ENCODE measurements around the gene MAGI2.
"Not testable (repeated sequence)": the region's sequence is repeated elsewhere in the genome, so short reads cannot be mapped to it uniquely, and the experiment has no call there.

MAGI2 gene

GRCh38 chr7:79452032-79452494, 1.4 kb downstream of the MAGI2 start:
- DNase-seq (ENCODE audit: low read depth in 1 of 2, low spot score in 1 of 2), result no peak

- no peak for DNase-seq (ENCODE audit: low read depth in 1 of 2, low spot score in 1 of 2)
These were observed 1.9 kb downstream of the MAGI2 start for GRCh38 chr7:79451580-79451979.

GRCh38 chr7:79442766-79443165, 10.7 kb downstream of the MAGI2 start:
- not testable (repeated sequence) for DNase-seq (ENCODE audit: low read depth in 1 of 2, low spot score in 1 of 2)

- no peak for DNase-seq (ENCODE audit: low read depth in 1 of 2, low spot score in 1 of 2)
These were observed 17.1 kb downstream of the MAGI2 start for GRCh38 chr7:79436378-79436777.

- no peak for DNase-seq (ENCODE audit: low read depth in 1 of 2, low spot score in 1 of 2)
These were observed 18.6 kb downstream of the MAGI2 start for GRCh38 chr7:79434867-79435266.

- no peak for DNase-seq (ENCODE audit: low read depth in 1 of 2, low spot score in 1 of 2)
These were observed 19.4 kb downstream of the MAGI2 start for GRCh38 chr7:79434098-79434497.

- no peak for DNase-seq (ENCODE audit: low read depth in 1 of 2, low spot score in 1 of 2)
These were observed 23.1 kb downstream of the MAGI2 start for GRCh38 chr7:79430391-79430790.

GRCh38 chr7:79425665-79426064, 27.8 kb downstream of the MAGI2 start:
- no peak for DNase-seq (ENCODE audit: low read depth in 1 of 2, low spot score in 1 of 2)

- DNase-seq (ENCODE audit: low read depth in 1 of 2, low spot score in 1 of 2), result no peak
These were observed 31.7 kb downstream of the MAGI2 start for GRCh38 chr7:79421751-79422150.

- no peak for DNase-seq (ENCODE audit: low read depth in 1 of 2, low spot score in 1 of 2)
These were observed 33.0 kb downstream of the MAGI2 start for GRCh38 chr7:79420464-79420863.

- DNase-seq (ENCODE audit: low read depth in 1 of 2, low spot score in 1 of 2), result no peak
These were observed 38.6 kb downstream of the MAGI2 start for GRCh38 chr7:79414910-79415309.

GRCh38 chr7:79412915-79413314, 40.6 kb downstream of the MAGI2 start:
- DNase-seq (ENCODE audit: low read depth in 1 of 2, low spot score in 1 of 2), result no peak

- no peak for DNase-seq (ENCODE audit: low read depth in 1 of 2, low spot score in 1 of 2)
These were observed 41.0 kb downstream of the MAGI2 start for GRCh38 chr7:79412438-79412837.

GRCh38 chr7:79410345-79410744, 43.1 kb downstream of the MAGI2 start:
- DNase-seq (ENCODE audit: low read depth in 1 of 2, low spot score in 1 of 2), result no peak

- DNase-seq (ENCODE audit: low read depth in 1 of 2, low spot score in 1 of 2), result no peak
These were observed 46.1 kb downstream of the MAGI2 start for GRCh38 chr7:79407351-79407750.

GRCh38 chr7:79406371-79406770, 47.1 kb downstream of the MAGI2 start:
- DNase-seq (ENCODE audit: low read depth in 1 of 2, low spot score in 1 of 2), result no peak

- DNase-seq (ENCODE audit: low read depth in 1 of 2, low spot score in 1 of 2), result no peak
These were observed 48.1 kb downstream of the MAGI2 start for GRCh38 chr7:79405368-79405767.

GRCh38 chr7:79403879-79404278, 49.6 kb downstream of the MAGI2 start:
- DNase-seq (ENCODE audit: low read depth in 1 of 2, low spot score in 1 of 2), result no peak

GRCh38 chr7:79403451-79403850, 50.0 kb downstream of the MAGI2 start:
- DNase-seq (ENCODE audit: low read depth in 1 of 2, low spot score in 1 of 2), result no peak

- no peak for DNase-seq (ENCODE audit: low read depth in 1 of 2, low spot score in 1 of 2)
These were observed 52.2 kb downstream of the MAGI2 start for GRCh38 chr7:79401254-79401653.

- no peak for DNase-seq (ENCODE audit: low read depth in 1 of 2, low spot score in 1 of 2)
These were observed 53.2 kb downstream of the MAGI2 start for GRCh38 chr7:79400222-79400621.

GRCh38 chr7:79398138-79398749, 55.2 kb downstream of the MAGI2 start:
- DNase-seq (ENCODE audit: low read depth in 1 of 2, low spot score in 1 of 2), result no peak

GRCh38 chr7:79386688-79387422, 66.6 kb downstream of the MAGI2 start:
- DNase-seq (ENCODE audit: low read depth in 1 of 2, low spot score in 1 of 2), result no peak
